Stimulated activated CD8-positive, alpha-beta memory T cell treated with anti-CD3 and anti-CD28 coated beads, Interleukin-2, amount 100 ng/mL, for 1 hour (primary cell): Measurements from ENCODE around the gene PRMT2.
"Not testable (repeated sequence)": the region's sequence is repeated elsewhere in the genome, so short reads cannot be mapped to it uniquely, and the experiment has no call there.

ENCODE experiments used
- DNase-seq, 2 donors: peaks; one replicate each; pipeline ENCODE4 v3.0.0-alpha.2; 2020; ENCODE audit warnings: low read depth in 2 of 2

Gene PRMT2

GRCh38 chr21:46617267-46618051 is 18.0 kb upstream of the PRMT2 start:
- DNase-seq: no peak

GRCh38 chr21:46618738-46619379 is 16.6 kb upstream of the PRMT2 start:
- DNase-seq: no peak

- no peak for DNase-seq
Observed at GRCh38 chr21:46619846-46620245, 15.6 kb upstream of the PRMT2 start.

- DNase-seq: no peak
Observed at GRCh38 chr21:46620846-46621245, 14.6 kb upstream of the PRMT2 start.

GRCh38 chr21:46621457-46622182 is 13.9 kb upstream of the PRMT2 start:
- DNase-seq: no peak

- DNase-seq: peak in 1 of 2 donors; percentile 16
Observed at GRCh38 chr21:46622226-46622625, 13.2 kb upstream of the PRMT2 start.

- no peak for DNase-seq
Observed at GRCh38 chr21:46624050-46624449, 11.4 kb upstream of the PRMT2 start.

- DNase-seq: no peak
Observed at GRCh38 chr21:46625759-46626158, 9.7 kb upstream of the PRMT2 start.

- no peak for DNase-seq
Observed at GRCh38 chr21:46626536-46626935, 8.9 kb upstream of the PRMT2 start.

- no peak for DNase-seq
Observed at GRCh38 chr21:46626975-46627501, 8.4 kb upstream of the PRMT2 start.

GRCh38 chr21:46627726-46628125 is 7.7 kb upstream of the PRMT2 start:
- no peak for DNase-seq

- DNase-seq: no peak
Observed at GRCh38 chr21:46628868-46629267, 6.6 kb upstream of the PRMT2 start.

GRCh38 chr21:46630915-46631314 is 4.6 kb upstream of the PRMT2 start:
- DNase-seq: not testable (repeated sequence)

- DNase-seq: no peak
Observed at GRCh38 chr21:46633566-46633965, 1.9 kb upstream of the PRMT2 start.

GRCh38 chr21:46634427-46634826 is 1.0 kb upstream of the PRMT2 start:
- DNase-seq: no peak

- no peak for DNase-seq
Observed at GRCh38 chr21:46634966-46635323, 529 bp upstream of the PRMT2 start.

GRCh38 chr21:46636181-46636512 is 673 bp downstream of the PRMT2 start:
- no peak for DNase-seq

GRCh38 chr21:46636550-46637285 is 1.2 kb downstream of the PRMT2 start:
- no peak for DNase-seq

- no peak for DNase-seq
Observed at GRCh38 chr21:46637952-46638746, 2.7 kb downstream of the PRMT2 start.

GRCh38 chr21:46639489-46640386 is 4.3 kb downstream of the PRMT2 start:
- DNase-seq: no peak
